WERI-Rb-1 (cell line): Measurements from ENCODE around the gene ANK2.

Source experiments
- DNase-seq: peaks from one replicate; pipeline ENCODE4 v3.0.0-alpha.2; 2020
- H3K27ac ChIP-seq: fragments of 250-450 bp; sonication (Bioruptor Pico); 2 replicates; pipeline ENCODE4 v1.5.1; 2020; ENCODE audit warnings: mild to moderate bottlenecking, moderate library complexity
- H3K27me3 ChIP-seq: fragments of 250-450 bp; sonication (Bioruptor Pico); 2 replicates; pipeline ENCODE4 v1.5.1; 2021; ENCODE audit warnings: mild to moderate bottlenecking, low read depth, moderate library complexity; ENCODE audit not compliant: insufficient read depth, severe bottlenecking
- H3K36me3 ChIP-seq: fragments of 250-450 bp; sonication (Bioruptor Pico); 2 replicates; pipeline ENCODE4 v1.5.1; 2020; ENCODE audit warnings: mild to moderate bottlenecking, moderate library complexity
- H3K4me3 ChIP-seq: 2 replicates; pipeline ENCODE4 v1.5.1; 2011; ENCODE audit warnings: low read depth, mild to moderate bottlenecking, control low read depth, low read length
- H3K9me3 ChIP-seq: fragments of 250-450 bp; sonication (Bioruptor Pico); 2 replicates; pipeline ENCODE4 v1.5.1; 2021; ENCODE audit warnings: mild to moderate bottlenecking, moderate library complexity; ENCODE audit not compliant: severe bottlenecking
- CTCF ChIP-seq: IDR thresholded peaks from 2 replicates; pipeline ENCODE4 v1.5.1; 2011; ENCODE audit warnings: low read depth, mild to moderate bottlenecking, control low read depth, inconsistent platforms, low read length

The ANK2 gene

GRCh38 chr4:113144091-113144490 is 94.6 kb downstream of the ANK2 start:
- Histone ChIP-seq H3K9me3 (no peaks in the 10 kb centered on the region), H3K27me3 (no peaks in the 10 kb centered on the region), H3K27ac (no peak overlapping the region), H3K36me3 (no peaks in the 10 kb centered on the region; the same call in 1 of the 2 replicates), H3K4me3 (no peak overlapping the region)
- TF ChIP-seq CTCF: no peak
- no peak for DNase-seq

GRCh38 chr4:113145147-113145518 is 95.7 kb downstream of the ANK2 start:
- H3K27me3 ChIP-seq: no peaks in the 10 kb centered on the region
- no peak overlapping the region for H3K4me3 ChIP-seq
- no peak for TF ChIP-seq CTCF
- no peak for DNase-seq
- H3K27ac ChIP-seq: no peak overlapping the region
- H3K9me3 ChIP-seq: no peaks in the 10 kb centered on the region
- no peaks in the 10 kb centered on the region; the same call in 1 of the 2 replicates for H3K36me3 ChIP-seq

GRCh38 chr4:113145519-113146291 is 96.3 kb downstream of the ANK2 start:
- H3K27me3 ChIP-seq: no peaks in the 10 kb centered on the region
- no peak for TF ChIP-seq CTCF
- DNase-seq: peak; percentile 44
- H3K9me3 ChIP-seq: no peaks in the 10 kb centered on the region
- no peaks in the 10 kb centered on the region; the same call in 1 of the 2 replicates for H3K36me3 ChIP-seq
- no peak overlapping the region for H3K4me3 ChIP-seq
- no peak overlapping the region for H3K27ac ChIP-seq

- Histone ChIP-seq H3K4me3 (no peak overlapping the region), H3K27me3 (no peaks in the 10 kb centered on the region)
These were observed 97.5 kb downstream of the ANK2 start for GRCh38 chr4:113146876-113147358.

GRCh38 chr4:113147498-113148111 is 98.2 kb downstream of the ANK2 start:
- Histone ChIP-seq H3K36me3 (no peaks in the 10 kb centered on the region; the same call in 1 of the 2 replicates), H3K27ac (no peak overlapping the region), H3K9me3 (no peaks in the 10 kb centered on the region), H3K4me3 (no peak overlapping the region), H3K27me3 (no peaks in the 10 kb centered on the region)
- DNase-seq: no peak
- TF ChIP-seq CTCF: no peak

More at GRCh38 chr4:113146876-113147358, 97.5 kb downstream of the ANK2 start:
- TF ChIP-seq CTCF: no peak
- Histone ChIP-seq H3K9me3 (no peaks in the 10 kb centered on the region), H3K27ac (no peak overlapping the region), H3K36me3 (no peaks in the 10 kb centered on the region; the same call in 1 of the 2 replicates)
- DNase-seq: no peak
